H1 (cell line): ENCODE results near the gene USH1C.

ENCODE experiments used
- CEBPB ChIP-seq: IDR thresholded peaks from 2 replicates; pipeline ENCODE4 v1.6.1; 2012; ENCODE audit warnings: low read depth, low read length
- CHD2 ChIP-seq: IDR thresholded peaks from 2 replicates; pipeline ENCODE4 v1.6.1; 2012; ENCODE audit warnings: low read length, improper control_type of control experiment
- CTCF ChIP-seq, 3 experiments: IDR thresholded peaks; 1 replicate in 2 of 3; 2 replicates in 1 of 3; pipeline versions ENCODE4 v1.5.1 to v1.6.1; 2011; ENCODE audit warnings: low read length in 3 of 3, mild to moderate bottlenecking in 3 of 3, inconsistent platforms in 2 of 3, low read depth in 1 of 3, moderate library complexity in 1 of 3; ENCODE audit not compliant: insufficient read depth in 1 of 3; ENCODE audit errors: control extremely low read depth in 1 of 3
- EGR1 ChIP-seq: IDR thresholded peaks from 2 replicates; pipeline ENCODE4 v1.6.1; 2011; ENCODE audit warnings: low read depth, low read length, borderline replicate concordance
- EP300 ChIP-seq, 2 experiments: IDR thresholded peaks; 1 replicate in 1 of 2; 2 replicates in 1 of 2; pipeline ENCODE4 v1.6.1; 2011 to 2012; ENCODE audit warnings: low read depth in 2 of 2, low read length in 2 of 2, mild to moderate bottlenecking in 2 of 2, borderline replicate concordance in 1 of 2, inconsistent platforms in 1 of 2, moderate library complexity in 1 of 2
- EZH2 ChIP-seq: fragments of 200-600 bp; sonication (generic); IDR thresholded peaks from 2 replicates; pipeline ENCODE4 v1.7.1; 2012; ENCODE audit warnings: low read depth, mild to moderate bottlenecking, moderate library complexity, low read length, inconsistent platforms; ENCODE audit not compliant: severe bottlenecking
- POLR2AphosphoS5 ChIP-seq: IDR thresholded peaks from 2 replicates; pipeline ENCODE4 v1.6.1; 2011; ENCODE audit warnings: low read depth, low read length
- RAD21 ChIP-seq, 2 experiments: IDR thresholded peaks in 1 of 2; conservative IDR thresholded peaks in 1 of 2; 2 replicates each; pipeline ENCODE4 v1.6.1; 2011; ENCODE audit warnings: low read depth in 2 of 2, low read length in 2 of 2, improper control_type of control experiment in 1 of 2, inconsistent platforms in 1 of 2, mild to moderate bottlenecking in 1 of 2, moderate library complexity in 1 of 2
- SIRT6 ChIP-seq: IDR thresholded peaks from one replicate; pipeline ENCODE4 v1.7.1; 2012; ENCODE audit warnings: low read length, inconsistent platforms
- TAF1 ChIP-seq: IDR thresholded peaks from 2 replicates; pipeline ENCODE4 v1.6.1; 2011; ENCODE audit warnings: mild to moderate bottlenecking, low read depth, low read length
- TCF12 ChIP-seq: IDR thresholded peaks from 2 replicates; pipeline ENCODE4 v1.6.1; 2011; ENCODE audit warnings: low read depth, mild to moderate bottlenecking, low read length

- no peak for TF ChIP-seq CTCF (IDR thresholded peaks at IDR 0.05; ENCODE audit: control extremely low read depth in 1 of 3, insufficient read depth in 1 of 3, low read depth in 1 of 3, low read length in 3 of 3)
- TF ChIP-seq CHD2: no peak
- no peak for TF ChIP-seq TCF12
- TF ChIP-seq CEBPB: no peak
- TF ChIP-seq RAD21 (IDR thresholded peaks at IDR 0.05 in 1 of 2, conservative IDR thresholded peaks at IDR 0.05 in 1 of 2; ENCODE audit: low read depth in 2 of 2, low read length in 2 of 2): no peak
- no peak for TF ChIP-seq TAF1
- no peak for TF ChIP-seq EGR1
- no peak for TF ChIP-seq POLR2AphosphoS5
- no peak for TF ChIP-seq EZH2
- no peak for TF ChIP-seq SIRT6
- TF ChIP-seq EP300 (IDR thresholded peaks at IDR 0.05; ENCODE audit: borderline replicate concordance in 1 of 2, low read depth in 2 of 2, low read length in 2 of 2): no peak
These were observed 85.9 kb downstream of the USH1C start for GRCh38 chr11:17458268-17458667.
